Hepatocyte (in vitro differentiated cells): ENCODE measurements around the gene MACROD2.

Source experiments
- EZH2phosphoT487 ChIP-seq: fragments of 200-600 bp; sonication (generic); IDR thresholded peaks from one replicate; pipeline ENCODE4 v1.6.1; 2018; ENCODE audit warnings: antibody characterized with exemption, mild to moderate bottlenecking, low read depth, moderate library complexity; ENCODE audit not compliant: unreplicated experiment, severe bottlenecking
- TF ChIP-seq, protein P1 (sequence below): fragments of 200-600 bp; sonication (generic); IDR thresholded peaks from 2 replicates; pipeline ENCODE4 v1.5.1; 2016; ENCODE audit warnings: antibody characterized with exemption, mild to moderate bottlenecking; ENCODE audit not compliant: poor library complexity

DNA sequence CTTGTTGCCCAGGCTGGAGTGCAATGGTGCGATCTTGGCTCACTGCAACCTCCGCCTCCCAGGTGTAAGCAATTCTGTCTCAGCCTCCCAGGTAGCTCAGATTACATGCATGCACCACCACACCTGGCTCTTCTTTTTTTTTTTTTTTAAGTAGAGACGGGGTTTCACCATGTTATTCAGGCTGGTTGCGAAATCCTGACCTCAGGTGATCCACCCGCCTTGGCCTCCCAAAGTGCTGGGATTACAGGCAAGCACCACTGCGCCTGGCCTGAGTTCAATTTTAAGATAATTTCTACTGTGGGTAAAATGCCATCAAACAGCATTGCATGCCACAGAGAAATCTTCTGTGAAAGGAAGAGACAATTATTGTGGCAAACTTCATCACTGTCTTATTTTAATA, 1944.8 kb downstream of the MACROD2 start:
- TF ChIP-seq, protein P1, sequence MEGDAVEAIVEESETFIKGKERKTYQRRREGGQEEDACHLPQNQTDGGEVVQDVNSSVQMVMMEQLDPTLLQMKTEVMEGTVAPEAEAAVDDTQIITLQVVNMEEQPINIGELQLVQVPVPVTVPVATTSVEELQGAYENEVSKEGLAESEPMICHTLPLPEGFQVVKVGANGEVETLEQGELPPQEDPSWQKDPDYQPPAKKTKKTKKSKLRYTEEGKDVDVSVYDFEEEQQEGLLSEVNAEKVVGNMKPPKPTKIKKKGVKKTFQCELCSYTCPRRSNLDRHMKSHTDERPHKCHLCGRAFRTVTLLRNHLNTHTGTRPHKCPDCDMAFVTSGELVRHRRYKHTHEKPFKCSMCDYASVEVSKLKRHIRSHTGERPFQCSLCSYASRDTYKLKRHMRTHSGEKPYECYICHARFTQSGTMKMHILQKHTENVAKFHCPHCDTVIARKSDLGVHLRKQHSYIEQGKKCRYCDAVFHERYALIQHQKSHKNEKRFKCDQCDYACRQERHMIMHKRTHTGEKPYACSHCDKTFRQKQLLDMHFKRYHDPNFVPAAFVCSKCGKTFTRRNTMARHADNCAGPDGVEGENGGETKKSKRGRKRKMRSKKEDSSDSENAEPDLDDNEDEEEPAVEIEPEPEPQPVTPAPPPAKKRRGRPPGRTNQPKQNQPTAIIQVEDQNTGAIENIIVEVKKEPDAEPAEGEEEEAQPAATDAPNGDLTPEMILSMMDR = no peak
- no peak for TF ChIP-seq EZH2phosphoT487
